Uterus (tissue), 2 donors: Measurements from ENCODE around the gene ZNF350.

ENCODE experiments used
- POLR2A ChIP-seq, 2 donors: fragments of 450-650 bp; IDR thresholded peaks; one replicate each; pipeline ENCODE4 v1.6.1; 2016; ENCODE audit warnings: antibody characterized with exemption in 2 of 2, mild to moderate bottlenecking in 1 of 2, moderate library complexity in 1 of 2
- TF ChIP-seq, protein P1 (sequence below), 4 experiments: fragments of 200-600 bp in 2 of 4; fragments of 450-650 bp in 2 of 4; sonication (generic) in 2 of 4; IDR thresholded peaks; one replicate each; pipeline ENCODE4 v1.5.1; 2016 to 2019; ENCODE audit warnings: antibody characterized with exemption in 4 of 4, mild to moderate bottlenecking in 2 of 4, moderate library complexity in 1 of 4

DNA sequence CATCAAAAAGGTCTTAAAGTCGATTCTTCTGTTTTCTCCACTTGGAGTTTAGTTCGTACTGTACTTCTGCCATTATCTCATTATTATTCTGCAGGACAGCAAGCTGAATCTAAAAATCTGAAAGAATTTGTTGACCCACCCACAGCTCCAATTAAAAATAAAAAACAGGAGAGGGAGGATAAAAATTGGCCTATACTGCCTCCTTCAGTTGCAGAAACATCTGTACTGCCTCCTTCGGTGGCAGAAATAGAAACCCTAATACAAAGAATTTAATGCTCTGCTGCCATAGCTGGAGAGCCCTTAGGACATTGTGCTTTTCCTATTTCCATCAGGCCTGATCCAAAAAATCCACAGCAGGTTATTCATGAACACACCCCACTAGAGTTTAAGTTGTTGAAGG, 9.8 kb downstream of the ZNF350 start:
- TF ChIP-seq, protein P1, sequence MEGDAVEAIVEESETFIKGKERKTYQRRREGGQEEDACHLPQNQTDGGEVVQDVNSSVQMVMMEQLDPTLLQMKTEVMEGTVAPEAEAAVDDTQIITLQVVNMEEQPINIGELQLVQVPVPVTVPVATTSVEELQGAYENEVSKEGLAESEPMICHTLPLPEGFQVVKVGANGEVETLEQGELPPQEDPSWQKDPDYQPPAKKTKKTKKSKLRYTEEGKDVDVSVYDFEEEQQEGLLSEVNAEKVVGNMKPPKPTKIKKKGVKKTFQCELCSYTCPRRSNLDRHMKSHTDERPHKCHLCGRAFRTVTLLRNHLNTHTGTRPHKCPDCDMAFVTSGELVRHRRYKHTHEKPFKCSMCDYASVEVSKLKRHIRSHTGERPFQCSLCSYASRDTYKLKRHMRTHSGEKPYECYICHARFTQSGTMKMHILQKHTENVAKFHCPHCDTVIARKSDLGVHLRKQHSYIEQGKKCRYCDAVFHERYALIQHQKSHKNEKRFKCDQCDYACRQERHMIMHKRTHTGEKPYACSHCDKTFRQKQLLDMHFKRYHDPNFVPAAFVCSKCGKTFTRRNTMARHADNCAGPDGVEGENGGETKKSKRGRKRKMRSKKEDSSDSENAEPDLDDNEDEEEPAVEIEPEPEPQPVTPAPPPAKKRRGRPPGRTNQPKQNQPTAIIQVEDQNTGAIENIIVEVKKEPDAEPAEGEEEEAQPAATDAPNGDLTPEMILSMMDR (IDR thresholded peaks at IDR 0.05) = no peak
- TF ChIP-seq POLR2A (IDR thresholded peaks at IDR 0.05) = no peak
